GM23338 (cell line): ENCODE results near the gene EPG5.

Experiments
- CTCF ChIP-seq, 2 experiments: fragments of 200-600 bp in 1 of 2; sonication (generic) in 1 of 2; conservative IDR thresholded peaks; 2 replicates each; pipeline versions ENCODE4 v1.5.1 to v1.6.1; 2016 to 2017; ENCODE audit warnings: antibody characterized with exemption in 2 of 2, low read depth in 2 of 2, mild to moderate bottlenecking in 2 of 2, moderate library complexity in 1 of 2
- EZH2 ChIP-seq: fragments of 200-600 bp; sonication (generic); IDR thresholded peaks from one replicate; pipeline ENCODE4 v1.8.0; 2017; ENCODE audit warnings: antibody characterized with exemption, mild to moderate bottlenecking, low read depth; ENCODE audit not compliant: unreplicated experiment
- POLR2AphosphoS5 ChIP-seq: IDR thresholded peaks from 2 replicates; pipeline ENCODE4 v1.6.1; 2016; ENCODE audit warnings: antibody characterized with exemption, low read depth
- STAT1 ChIP-seq: IDR thresholded peaks from one replicate; pipeline ENCODE4 v1.6.1; 2016; ENCODE audit warnings: antibody characterized with exemption; ENCODE audit not compliant: unreplicated experiment
- TF ChIP-seq, protein P1 (sequence below): IDR thresholded peaks from one replicate; pipeline ENCODE4 v1.6.1; 2018; ENCODE audit warnings: antibody characterized with exemption; ENCODE audit not compliant: unreplicated experiment
- TF ChIP-seq, protein P2 (sequence below): IDR thresholded peaks from 2 replicates; pipeline ENCODE4 v1.6.1; 2016; ENCODE audit warnings: antibody characterized with exemption

GRCh38 chr18:45861926-45862325 is 105.2 kb downstream of the EPG5 start:
- TF ChIP-seq POLR2AphosphoS5, result no peak
- no peak for TF ChIP-seq CTCF (conservative IDR thresholded peaks at IDR 0.05; ENCODE audit: low read depth in 2 of 2)
- TF ChIP-seq, protein P1, sequence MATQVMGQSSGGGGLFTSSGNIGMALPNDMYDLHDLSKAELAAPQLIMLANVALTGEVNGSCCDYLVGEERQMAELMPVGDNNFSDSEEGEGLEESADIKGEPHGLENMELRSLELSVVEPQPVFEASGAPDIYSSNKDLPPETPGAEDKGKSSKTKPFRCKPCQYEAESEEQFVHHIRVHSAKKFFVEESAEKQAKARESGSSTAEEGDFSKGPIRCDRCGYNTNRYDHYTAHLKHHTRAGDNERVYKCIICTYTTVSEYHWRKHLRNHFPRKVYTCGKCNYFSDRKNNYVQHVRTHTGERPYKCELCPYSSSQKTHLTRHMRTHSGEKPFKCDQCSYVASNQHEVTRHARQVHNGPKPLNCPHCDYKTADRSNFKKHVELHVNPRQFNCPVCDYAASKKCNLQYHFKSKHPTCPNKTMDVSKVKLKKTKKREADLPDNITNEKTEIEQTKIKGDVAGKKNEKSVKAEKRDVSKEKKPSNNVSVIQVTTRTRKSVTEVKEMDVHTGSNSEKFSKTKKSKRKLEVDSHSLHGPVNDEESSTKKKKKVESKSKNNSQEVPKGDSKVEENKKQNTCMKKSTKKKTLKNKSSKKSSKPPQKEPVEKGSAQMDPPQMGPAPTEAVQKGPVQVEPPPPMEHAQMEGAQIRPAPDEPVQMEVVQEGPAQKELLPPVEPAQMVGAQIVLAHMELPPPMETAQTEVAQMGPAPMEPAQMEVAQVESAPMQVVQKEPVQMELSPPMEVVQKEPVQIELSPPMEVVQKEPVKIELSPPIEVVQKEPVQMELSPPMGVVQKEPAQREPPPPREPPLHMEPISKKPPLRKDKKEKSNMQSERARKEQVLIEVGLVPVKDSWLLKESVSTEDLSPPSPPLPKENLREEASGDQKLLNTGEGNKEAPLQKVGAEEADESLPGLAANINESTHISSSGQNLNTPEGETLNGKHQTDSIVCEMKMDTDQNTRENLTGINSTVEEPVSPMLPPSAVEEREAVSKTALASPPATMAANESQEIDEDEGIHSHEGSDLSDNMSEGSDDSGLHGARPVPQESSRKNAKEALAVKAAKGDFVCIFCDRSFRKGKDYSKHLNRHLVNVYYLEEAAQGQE, result no peak
- TF ChIP-seq STAT1, result no peak
- TF ChIP-seq EZH2, result no peak
- TF ChIP-seq, protein P2, sequence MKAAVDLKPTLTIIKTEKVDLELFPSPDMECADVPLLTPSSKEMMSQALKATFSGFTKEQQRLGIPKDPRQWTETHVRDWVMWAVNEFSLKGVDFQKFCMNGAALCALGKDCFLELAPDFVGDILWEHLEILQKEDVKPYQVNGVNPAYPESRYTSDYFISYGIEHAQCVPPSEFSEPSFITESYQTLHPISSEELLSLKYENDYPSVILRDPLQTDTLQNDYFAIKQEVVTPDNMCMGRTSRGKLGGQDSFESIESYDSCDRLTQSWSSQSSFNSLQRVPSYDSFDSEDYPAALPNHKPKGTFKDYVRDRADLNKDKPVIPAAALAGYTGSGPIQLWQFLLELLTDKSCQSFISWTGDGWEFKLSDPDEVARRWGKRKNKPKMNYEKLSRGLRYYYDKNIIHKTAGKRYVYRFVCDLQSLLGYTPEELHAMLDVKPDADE, result no peak
